T-helper 17 cell (primary cell): ENCODE data around the gene PLEKHG1. TPM values are rescaled to one million over a fixed set of nuclear protein-coding genes. Genes with fewer than 3 reads are reported as not detected.
A peak's percentile ranks its signal among the peaks of the same experiment; 100 is the strongest.

Source experiments
- ATAC-seq: fragments of 150-1000 bp; cut with Tn5 transposase; 2 replicates; pipeline ENCODE4 v1.10.0; 2021; ENCODE audit warnings: mild to moderate bottlenecking, moderate library complexity
- DNase-seq, 3 donors: peaks; one replicate each; pipeline versions ENCODE4 v3.0.0 to v3.0.0-alpha.2; 2020 to 2021
- H3K9me3 ChIP-seq: one replicate; pipeline ENCODE4 v1.7.0; 2013; ENCODE audit warnings: low read length, mild to moderate bottlenecking; ENCODE audit not compliant: control insufficient read depth, poor library complexity, severe bottlenecking
- H3K27ac Mint-ChIP-seq: one replicate; pipeline ENCODE4 v1.8.0; 2022; ENCODE audit warnings: mild to moderate bottlenecking, moderate library complexity, mixed read lengths
- H3K27me3 Mint-ChIP-seq: one replicate; pipeline ENCODE4 v1.8.0; 2022; ENCODE audit warnings: mixed read lengths
- H3K36me3 Mint-ChIP-seq: one replicate; pipeline ENCODE4 v1.8.0; 2022; ENCODE audit warnings: low read depth, mixed read lengths
- H3K4me1 Mint-ChIP-seq: one replicate; pipeline ENCODE4 v1.8.0; 2022; ENCODE audit warnings: mild to moderate bottlenecking, mixed read lengths
- H3K4me3 Mint-ChIP-seq: one replicate; pipeline ENCODE4 v1.8.0; 2022; ENCODE audit warnings: mild to moderate bottlenecking, moderate library complexity, mixed read lengths
- total RNA-seq, 4 donors: library from RNA in 2 of 4; stranded (reverse) in 2 of 4; gene quantifications; one replicate each; pipeline ENCODE4 v1.2.3 and lab custom pipeline; 2022 to 2026

The PLEKHG1 gene
- total RNA-seq, 2 donors from 2014 or later = 4.7 to 12.9 TPM

DNA sequence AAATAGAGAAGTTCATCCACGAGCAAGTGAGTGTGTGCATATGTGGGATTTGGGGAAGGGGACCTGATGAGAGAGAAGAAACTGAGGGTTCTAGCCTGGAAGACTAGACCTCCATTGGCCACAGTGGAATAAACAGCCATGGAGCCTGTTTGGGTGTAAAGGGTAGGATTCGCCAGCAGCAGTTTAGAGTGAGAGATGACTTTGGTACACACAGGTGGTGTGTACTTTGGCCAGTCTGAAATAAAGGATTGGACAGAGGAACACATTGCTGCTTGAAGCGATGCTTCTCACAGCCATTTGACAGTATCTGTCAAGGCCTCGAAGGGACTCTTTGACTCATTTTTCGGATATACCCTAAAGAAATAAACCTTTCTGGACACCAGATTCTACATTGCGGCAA lies 29.2 kb downstream of the PLEKHG1 start:
- H3K27ac Mint-ChIP-seq = no peak overlapping the region

GRCh38 chr6:150631283-150631983 lies 31.7 kb downstream of the PLEKHG1 start:
- H3K9me3 ChIP-seq = no peaks in the 10 kb centered on the region
- Mint-ChIP-seq H3K27ac (peak overlapping the region; percentile 99), H3K27me3 (peaks cover 6% of the 10 kb centered on the region), H3K4me1 (peaks cover 43% of the 10 kb centered on the region), H3K4me3 (peak overlapping the region; percentile 62), H3K36me3 (peaks cover 6% of the 10 kb centered on the region)
- ATAC-seq (peak; percentile 65), DNase-seq (peak in 1 of 3 donors; percentile 9)

More for the DNA sequence above, 29.2 kb downstream of the PLEKHG1 start:
- H3K9me3 ChIP-seq = no peaks in the 10 kb centered on the region
- H3K36me3 Mint-ChIP-seq = peaks cover 6% of the 10 kb centered on the region
- peaks cover 33% of the 10 kb centered on the region for H3K4me1 Mint-ChIP-seq
- ATAC-seq (no peak), DNase-seq (no peak)
- peaks cover 6% of the 10 kb centered on the region for H3K27me3 Mint-ChIP-seq
- H3K4me3 Mint-ChIP-seq = no peak overlapping the region

DNA sequence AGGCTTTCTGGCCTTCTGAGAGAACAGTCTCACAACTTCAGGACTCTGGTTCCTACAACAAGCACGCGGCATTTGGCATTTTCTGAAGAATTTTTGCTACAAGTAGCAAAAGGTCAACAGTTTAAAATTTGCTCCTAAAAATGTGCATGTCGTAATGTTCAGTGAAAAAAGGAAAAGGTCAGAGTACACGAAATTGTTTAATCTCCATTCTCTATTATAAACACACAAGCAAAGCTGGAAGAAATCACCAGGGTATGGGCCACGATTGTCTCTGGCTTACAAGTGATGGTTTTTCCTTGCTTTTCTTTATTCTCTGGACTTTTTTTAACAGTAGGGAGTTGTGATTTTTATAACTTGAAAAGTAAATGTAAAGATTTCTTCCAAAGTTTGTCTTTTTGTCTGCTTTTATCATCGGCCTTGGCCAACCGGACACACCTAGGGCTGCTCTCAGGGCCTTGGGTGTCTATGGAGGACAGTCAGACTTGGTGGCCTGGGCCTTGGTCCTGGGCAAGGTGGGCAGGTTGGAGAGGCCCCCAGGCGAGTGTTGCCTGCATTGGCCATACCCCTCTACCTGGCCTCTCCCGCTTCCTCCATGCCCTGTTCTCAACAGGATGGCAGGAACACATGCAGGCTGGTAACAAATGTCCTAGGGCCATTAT lies 32.4 kb downstream of the PLEKHG1 start:
- Mint-ChIP-seq H3K4me3 (peak overlapping the region; percentile 93), H3K27ac (peak overlapping the region; percentile 99), H3K4me1 (peaks cover 43% of the 10 kb centered on the region), H3K36me3 (peaks cover 6% of the 10 kb centered on the region), H3K27me3 (peaks cover 6% of the 10 kb centered on the region)
- ATAC-seq (no peak), DNase-seq (no peak)
- no peaks in the 10 kb centered on the region for H3K9me3 ChIP-seq

DNA sequence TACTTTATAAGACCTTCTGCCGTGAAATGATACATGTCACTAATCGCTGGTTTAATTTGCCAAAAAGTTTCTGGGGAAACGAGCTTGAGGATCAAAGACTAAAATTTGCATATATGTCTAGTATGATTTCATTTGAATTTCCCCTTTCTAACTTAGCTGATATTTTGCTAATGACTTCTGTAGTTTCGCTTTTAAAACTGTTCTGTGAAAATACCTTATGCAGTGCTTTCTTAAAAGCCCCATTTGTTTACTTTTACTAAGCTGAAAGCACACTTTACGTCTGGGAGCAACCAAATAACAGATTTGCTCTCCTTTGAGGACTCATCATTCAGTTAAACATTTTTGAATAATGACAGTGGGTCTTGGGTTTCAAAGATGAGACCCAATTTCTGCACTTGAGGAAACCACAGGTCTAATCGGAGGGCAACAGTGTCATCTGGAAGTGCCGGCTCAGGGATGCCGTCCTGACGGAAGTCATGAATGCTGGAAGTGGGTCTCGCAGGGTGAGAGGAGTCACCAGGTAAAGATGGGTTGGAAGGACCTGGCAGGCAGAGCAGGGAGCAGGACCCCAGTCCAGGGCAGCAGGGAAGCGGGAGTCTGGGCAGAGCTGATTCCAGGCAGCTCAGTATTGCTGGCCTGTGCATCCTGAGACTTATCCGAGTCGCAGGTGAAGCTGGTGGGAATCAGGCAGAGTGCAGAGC lies 33.2 kb downstream of the PLEKHG1 start:
- ATAC-seq (peak; percentile 49), DNase-seq (no peak)
- H3K27ac Mint-ChIP-seq = peak overlapping the region; percentile 99

DNA sequence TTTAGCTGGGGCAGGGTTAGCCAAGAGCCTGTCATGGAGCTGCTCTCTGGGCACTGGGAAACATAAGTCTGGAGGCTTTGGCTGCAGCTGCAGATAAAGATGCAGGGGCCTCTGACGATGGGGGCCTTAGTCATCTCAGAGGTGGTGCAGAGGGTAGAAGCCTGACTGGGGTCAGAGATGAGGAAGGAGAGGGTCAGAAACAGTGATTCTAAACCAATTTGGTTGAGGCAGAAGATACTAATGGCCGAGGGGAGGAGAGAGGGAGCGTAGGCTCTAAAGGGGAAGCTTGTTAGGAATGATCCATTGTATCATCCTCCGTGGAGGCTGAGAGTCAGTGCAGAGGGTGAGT lies 33.8 kb downstream of the PLEKHG1 start:
- DNase-seq = no peak
- H3K9me3 ChIP-seq = no peaks in the 10 kb centered on the region
- ATAC-seq = peak; percentile 27
- Mint-ChIP-seq H3K27ac (peak overlapping the region; percentile 99), H3K4me1 (peaks cover 49% of the 10 kb centered on the region), H3K4me3 (peak overlapping the region; percentile 93), H3K27me3 (peaks cover 6% of the 10 kb centered on the region), H3K36me3 (peaks cover 6% of the 10 kb centered on the region)

More for the DNA sequence above, 33.2 kb downstream of the PLEKHG1 start:
- Mint-ChIP-seq H3K36me3 (peaks cover 6% of the 10 kb centered on the region), H3K4me1 (peaks cover 46% of the 10 kb centered on the region), H3K27me3 (peaks cover 6% of the 10 kb centered on the region), H3K4me3 (peak overlapping the region; percentile 93)
- no peaks in the 10 kb centered on the region for H3K9me3 ChIP-seq

- Mint-ChIP-seq H3K27ac (peak overlapping the region; percentile 99), H3K27me3 (peaks cover 6% of the 10 kb centered on the region), H3K36me3 (peaks cover 6% of the 10 kb centered on the region), H3K4me1 (peaks cover 49% of the 10 kb centered on the region), H3K4me3 (peak overlapping the region; percentile 93)
- DNase-seq = no peak
- no peak for ATAC-seq
- H3K9me3 ChIP-seq = no peaks in the 10 kb centered on the region
Measured at GRCh38 chr6:150634176-150634963, 34.7 kb downstream of the PLEKHG1 start.

- H3K9me3 ChIP-seq = no peaks in the 10 kb centered on the region
- peak overlapping the region; percentile 99 for H3K27ac Mint-ChIP-seq
- peaks cover 6% of the 10 kb centered on the region for H3K27me3 Mint-ChIP-seq
- H3K4me3 Mint-ChIP-seq = peak overlapping the region; percentile 19
- ATAC-seq (no peak), DNase-seq (no peak)
- H3K36me3 Mint-ChIP-seq = peaks cover 6% of the 10 kb centered on the region
- H3K4me1 Mint-ChIP-seq = peaks cover 51% of the 10 kb centered on the region
Measured at GRCh38 chr6:150634964-150635292, 35.2 kb downstream of the PLEKHG1 start.

DNA sequence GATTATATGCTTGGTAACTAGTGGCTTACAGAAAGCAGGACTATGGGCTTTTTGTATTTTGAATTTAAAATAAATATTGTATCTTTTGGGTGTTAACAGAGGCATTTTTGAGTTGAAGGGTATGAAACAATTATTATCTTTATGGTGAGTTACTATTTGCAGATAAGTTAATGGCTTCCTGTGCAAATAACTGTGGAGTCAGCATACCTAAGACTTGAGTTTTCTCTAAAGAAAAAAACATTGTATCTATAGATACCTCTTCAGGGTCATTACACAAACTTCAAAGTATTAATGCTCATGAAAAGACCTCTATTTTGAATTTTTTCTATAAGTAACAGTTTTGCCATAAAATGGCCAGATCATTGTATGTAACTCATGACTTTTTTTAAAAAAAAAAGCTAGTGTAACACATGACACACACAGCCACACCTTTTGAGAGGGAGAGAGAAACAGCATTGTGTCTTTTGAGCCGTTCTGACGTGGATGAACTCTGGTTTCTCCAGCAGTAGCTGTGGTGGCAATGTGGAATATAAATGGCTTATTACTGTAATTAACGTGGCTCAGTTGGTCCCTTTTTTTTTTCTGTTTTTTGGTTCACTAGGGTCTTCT lies 36.3 kb downstream of the PLEKHG1 start:
- no peak overlapping the region for H3K4me3 Mint-ChIP-seq
- DNase-seq = no peak

GRCh38 chr6:150636808-150637207 lies 37.1 kb downstream of the PLEKHG1 start:
- no peaks in the 10 kb centered on the region for H3K9me3 ChIP-seq
- Mint-ChIP-seq H3K27me3 (peaks cover 6% of the 10 kb centered on the region), H3K4me3 (no peak overlapping the region), H3K27ac (peak overlapping the region; percentile 99), H3K4me1 (peaks cover 42% of the 10 kb centered on the region), H3K36me3 (peaks cover 6% of the 10 kb centered on the region)
- DNase-seq (no peak), ATAC-seq (no peak)

More for the DNA sequence above, 36.3 kb downstream of the PLEKHG1 start:
- no peaks in the 10 kb centered on the region for H3K9me3 ChIP-seq
- H3K36me3 Mint-ChIP-seq = peaks cover 6% of the 10 kb centered on the region
- peaks cover 43% of the 10 kb centered on the region for H3K4me1 Mint-ChIP-seq
- H3K27ac Mint-ChIP-seq = peak overlapping the region; percentile 99
- peaks cover 6% of the 10 kb centered on the region for H3K27me3 Mint-ChIP-seq
- peak; percentile 40 for ATAC-seq

DNA sequence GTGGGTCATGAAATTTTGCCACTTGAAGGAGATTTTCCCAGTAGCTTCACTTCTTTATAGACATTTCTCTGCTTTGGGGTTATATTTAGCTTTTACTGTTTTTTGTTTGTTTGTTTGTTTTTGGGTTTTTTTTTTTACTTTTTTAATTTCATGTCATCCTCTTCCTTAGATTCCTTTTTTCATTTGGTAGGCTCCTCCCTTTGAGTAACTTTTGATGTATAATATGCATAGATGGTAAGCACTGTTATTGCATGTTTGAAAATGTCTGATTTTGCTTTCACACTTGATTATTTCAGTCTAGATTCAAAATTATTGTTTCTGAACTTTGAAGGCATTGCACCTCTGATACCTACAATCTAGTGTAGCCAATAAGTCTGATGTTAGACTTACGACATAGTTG lies 37.6 kb downstream of the PLEKHG1 start:
- DNase-seq = no peak
- Mint-ChIP-seq H3K27ac (peak overlapping the region; percentile 99), H3K36me3 (peaks cover 6% of the 10 kb centered on the region), H3K4me1 (peaks cover 40% of the 10 kb centered on the region), H3K4me3 (peak overlapping the region; percentile 41), H3K27me3 (peaks cover 6% of the 10 kb centered on the region)
- no peaks in the 10 kb centered on the region for H3K9me3 ChIP-seq
- ATAC-seq = no peak

GRCh38 chr6:150638267-150638666 lies 38.6 kb downstream of the PLEKHG1 start:
- Mint-ChIP-seq H3K4me3 (no peak overlapping the region), H3K27ac (peak overlapping the region; percentile 99), H3K36me3 (peaks cover 4% of the 10 kb centered on the region), H3K4me1 (peaks cover 30% of the 10 kb centered on the region), H3K27me3 (peaks cover under 1% of the 10 kb centered on the region)
- H3K9me3 ChIP-seq = no peaks in the 10 kb centered on the region
- ATAC-seq = no peak
- no peak for DNase-seq

- DNase-seq (no peak), ATAC-seq (no peak)
- no peaks in the 10 kb centered on the region for H3K27me3 Mint-ChIP-seq
- H3K9me3 ChIP-seq = no peaks in the 10 kb centered on the region
- H3K27ac Mint-ChIP-seq = peak overlapping the region; percentile 99
- H3K4me3 Mint-ChIP-seq = no peak overlapping the region
- H3K4me1 Mint-ChIP-seq = peaks cover 25% of the 10 kb centered on the region
- no peaks in the 10 kb centered on the region for H3K36me3 Mint-ChIP-seq
Measured at GRCh38 chr6:150638765-150639164, 39.1 kb downstream of the PLEKHG1 start.
